Stimulated activated CD4-positive, alpha-beta T cell treated with anti-CD3 and anti-CD28 coated beads, TNF-alpha, amount 100 ng/mL, for 48 hours (primary cell): Measurements from ENCODE around the gene FOXN4.
A peak's percentile ranks its signal among the peaks of the same experiment; 100 is the strongest.

Experiments used
- DNase-seq, 3 donors: peaks; one replicate each; pipeline ENCODE4 v3.0.0-alpha.2; 2020; ENCODE audit warnings: low read depth in 3 of 3

FOXN4 gene

DNA sequence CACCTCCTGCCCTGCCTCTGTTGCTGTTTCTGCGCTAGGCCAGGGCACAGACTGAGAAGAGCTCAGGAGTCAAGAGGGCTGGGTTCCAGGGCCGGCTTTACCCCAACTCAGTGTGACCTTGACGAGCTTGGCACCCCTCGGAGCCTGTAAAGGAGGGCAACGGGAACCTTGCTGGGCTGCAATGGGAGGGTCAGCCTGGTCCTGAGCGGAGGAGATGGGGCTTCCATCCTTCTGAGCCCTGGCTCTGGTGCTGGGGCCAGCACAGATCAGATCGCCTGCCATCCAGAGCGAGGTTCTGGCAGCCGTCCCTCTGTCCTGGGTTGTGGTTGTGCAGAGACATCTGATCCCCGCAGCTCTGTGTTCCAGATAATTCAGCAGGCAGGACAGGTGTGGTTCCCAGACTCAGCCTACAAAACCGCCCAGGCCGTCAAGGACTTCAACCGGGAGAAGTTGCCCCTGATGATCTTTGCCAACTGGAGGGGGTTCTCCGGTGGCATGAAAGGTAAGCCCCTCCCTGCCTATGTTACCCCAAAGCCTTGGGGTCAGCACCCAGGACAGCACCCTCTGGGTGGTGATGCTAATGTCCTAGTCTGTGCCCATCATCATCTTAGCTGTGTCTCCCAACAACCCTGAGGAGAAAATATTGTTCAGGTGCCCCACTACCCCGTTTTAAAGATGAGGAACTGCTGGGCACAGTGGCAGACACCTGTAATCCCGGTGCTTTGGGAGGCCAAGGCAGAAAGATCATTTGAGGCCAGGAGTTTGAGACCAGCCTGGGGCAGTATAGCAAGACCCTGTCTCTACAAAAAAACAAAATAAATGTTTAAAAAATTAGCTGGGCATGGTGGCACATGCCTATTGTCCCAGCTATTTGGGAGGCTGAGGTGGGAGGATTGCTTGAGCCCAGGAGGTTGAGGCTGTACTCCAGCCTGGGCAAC, 50.2 kb downstream of the FOXN4 start:
- no peak for DNase-seq

DNA sequence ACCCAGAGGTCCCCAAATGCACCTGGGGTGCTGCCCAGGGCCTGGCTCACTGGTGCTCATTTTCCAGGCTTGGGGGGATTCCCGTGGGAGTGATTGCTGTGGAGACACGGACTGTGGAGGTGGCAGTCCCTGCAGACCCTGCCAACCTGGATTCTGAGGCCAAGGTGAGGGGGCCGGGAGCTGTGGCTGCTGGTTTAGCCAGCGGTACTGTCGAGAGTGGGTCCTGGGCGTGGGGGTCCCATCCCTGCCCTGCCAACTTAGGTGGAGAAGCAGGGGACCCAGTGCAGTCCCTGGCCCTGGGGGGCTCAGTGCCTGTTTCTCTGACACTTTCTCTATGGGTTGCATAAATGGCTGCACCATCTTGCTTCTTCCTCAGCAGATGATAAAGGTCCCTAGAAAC, 50.9 kb downstream of the FOXN4 start:
- DNase-seq: no peak

GRCh38 chr12:109256011-109256410, 53.1 kb downstream of the FOXN4 start:
- DNase-seq: no peak

DNA sequence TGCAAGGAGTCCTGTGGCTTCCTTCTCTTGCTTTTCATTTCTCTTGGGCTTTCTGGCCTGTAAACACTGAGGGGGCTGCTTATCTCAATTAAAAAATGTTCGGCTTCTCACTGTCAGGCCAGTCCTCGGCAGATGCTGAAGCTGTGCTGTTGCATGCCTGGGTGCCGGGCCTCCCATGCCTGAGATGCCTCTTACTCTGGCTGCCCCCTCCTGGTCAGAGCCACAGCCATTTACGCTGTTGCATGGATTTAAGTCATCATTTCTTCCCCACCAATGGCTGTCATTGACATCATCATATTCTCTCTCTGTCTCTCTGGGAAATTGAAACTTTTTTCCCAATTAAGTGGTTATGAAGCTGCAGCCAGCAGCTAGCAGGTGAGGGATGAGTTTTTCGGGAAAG, 53.7 kb downstream of the FOXN4 start:
- DNase-seq: no peak

- no peak for DNase-seq
Observed at GRCh38 chr12:109253913-109254544, 55.1 kb downstream of the FOXN4 start.

DNA sequence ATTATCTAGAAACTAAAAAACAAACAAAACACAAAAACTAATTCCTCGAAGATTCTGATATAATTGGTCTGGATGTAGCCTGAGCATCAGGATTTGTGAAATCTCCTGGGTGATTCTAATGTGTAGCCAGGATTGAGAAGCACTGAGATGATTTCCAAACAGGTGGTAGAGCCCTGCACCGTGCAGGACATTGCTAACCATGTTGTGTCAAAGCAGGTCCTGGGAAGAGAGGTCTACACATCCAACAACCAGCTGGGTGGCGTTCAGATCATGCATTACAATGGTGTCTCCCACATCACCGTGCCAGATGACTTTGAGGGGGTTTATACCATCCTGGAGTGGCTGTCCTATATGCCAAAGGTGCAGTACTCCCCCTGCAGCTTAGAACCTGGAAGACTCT, 56.3 kb downstream of the FOXN4 start:
- no peak for DNase-seq

GRCh38 chr12:109250523-109250922, 58.6 kb downstream of the FOXN4 start:
- DNase-seq: no peak

DNA sequence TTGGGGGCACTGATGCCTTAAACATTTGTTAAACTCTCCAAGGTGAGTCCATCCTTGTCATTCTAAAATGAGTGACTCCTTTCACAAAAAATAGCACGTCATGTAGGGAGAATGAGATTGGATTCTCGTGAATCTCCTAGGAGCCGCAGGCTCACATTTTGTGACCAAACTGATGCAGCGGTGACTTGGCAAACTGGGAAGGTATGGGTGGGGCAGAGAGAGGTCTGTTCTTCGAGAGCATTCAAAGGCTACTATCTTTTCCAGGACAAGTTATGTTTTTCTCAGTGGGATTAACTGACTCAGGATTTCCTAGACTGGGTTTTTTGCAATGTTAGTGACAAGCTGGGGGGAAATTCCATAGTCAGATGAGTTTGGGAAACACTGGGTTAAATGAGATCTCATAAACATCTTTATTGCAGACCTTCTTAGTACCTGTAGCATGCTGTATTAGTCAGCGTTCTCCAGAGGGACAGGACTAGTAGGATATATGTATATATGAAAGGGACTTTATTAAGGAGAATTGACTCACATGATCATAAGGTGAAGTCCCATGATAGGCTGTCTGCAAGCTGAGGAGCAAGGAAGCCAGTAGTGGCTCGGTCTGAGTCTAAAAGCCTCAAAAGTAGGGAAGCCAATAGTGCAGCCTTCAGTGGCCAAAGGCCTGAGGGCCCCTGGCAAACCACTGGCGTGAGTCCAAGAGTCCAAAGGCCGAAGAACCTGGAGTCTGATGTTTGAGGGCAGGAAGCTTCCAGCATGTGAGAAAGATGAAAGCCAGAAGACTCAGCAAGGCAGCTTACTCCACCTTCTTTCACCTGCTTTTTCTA, 61.0 kb downstream of the FOXN4 start:
- no peak for DNase-seq

GRCh38 chr12:109246221-109246620, 62.9 kb downstream of the FOXN4 start:
- DNase-seq: no peak

- no peak for DNase-seq
Observed at GRCh38 chr12:109244073-109244472, 65.0 kb downstream of the FOXN4 start.

GRCh38 chr12:109241936-109242335, 67.1 kb downstream of the FOXN4 start:
- DNase-seq: no peak

- no peak for DNase-seq
Observed at GRCh38 chr12:109240365-109240764, 68.7 kb downstream of the FOXN4 start.

GRCh38 chr12:109239691-109240090, 69.4 kb downstream of the FOXN4 start:
- DNase-seq: no peak

DNA sequence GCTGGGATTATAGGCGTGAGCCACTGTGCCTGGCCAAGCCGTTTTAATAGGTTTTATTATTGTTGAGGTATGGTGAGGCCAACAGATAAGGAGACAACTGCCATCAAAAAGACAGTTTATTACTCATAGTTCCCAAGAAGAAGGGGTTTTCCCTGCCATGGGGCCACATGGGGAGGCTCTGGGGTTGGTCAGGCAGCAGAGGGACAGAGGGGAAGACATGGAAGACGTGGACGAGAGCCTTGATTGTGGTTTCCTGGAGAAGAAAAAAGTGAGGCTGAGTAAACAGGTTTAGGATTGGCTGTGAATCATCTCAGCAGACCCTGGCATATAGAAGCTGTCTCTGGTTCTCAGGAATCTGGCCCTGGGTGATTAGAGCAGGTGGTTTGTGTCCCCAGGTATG, 69.9 kb downstream of the FOXN4 start:
- DNase-seq: peak in 1 of 3 donors; percentile 3

GRCh38 chr12:109236257-109236656, 72.8 kb downstream of the FOXN4 start:
- no peak for DNase-seq

- DNase-seq: no peak
Observed at GRCh38 chr12:109234012-109234411, 75.1 kb downstream of the FOXN4 start.

DNA sequence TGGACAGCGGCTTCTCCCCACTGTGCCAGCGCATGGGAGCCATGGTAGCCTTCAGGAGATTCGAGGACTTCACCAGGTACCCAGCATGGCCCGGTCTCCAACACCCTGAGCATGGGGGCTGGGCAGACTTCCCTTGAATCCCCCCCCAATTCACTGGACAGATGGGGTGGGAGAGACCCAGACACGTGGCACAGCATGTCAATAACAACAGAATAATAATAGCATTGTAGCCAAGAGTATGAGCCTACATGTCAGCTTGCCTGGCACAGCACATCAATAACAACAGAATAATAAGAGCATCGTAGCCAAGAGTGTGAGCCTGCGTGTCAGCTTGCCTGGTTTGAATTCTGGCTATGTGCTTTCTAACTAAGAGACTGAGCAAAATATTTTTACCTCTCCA, 76.4 kb downstream of the FOXN4 start:
- DNase-seq: no peak

GRCh38 chr12:109230193-109230592, 78.9 kb downstream of the FOXN4 start:
- no peak for DNase-seq

- no peak for DNase-seq
Observed at GRCh38 chr12:109228664-109229063, 80.4 kb downstream of the FOXN4 start.
